AG20443 (cell line): ENCODE results near the gene AP3S2.
A peak's percentile ranks its signal among the peaks of the same experiment; 100 is the strongest.
"Not testable (repeated sequence)": the region's sequence is repeated elsewhere in the genome, so short reads cannot be mapped to it uniquely, and the experiment has no call there.

Experiments
- DNase-seq: peaks from one replicate; pipeline ENCODE4 v3.0.0; 2012; ENCODE audit warnings: low spot score, mixed read lengths

AP3S2 gene

GRCh38 chr15:89864958-89865739 is 28.6 kb downstream of the AP3S2 start:
- no peak for DNase-seq

GRCh38 chr15:89863918-89864317 is 29.9 kb downstream of the AP3S2 start:
- no peak for DNase-seq

GRCh38 chr15:89860891-89861290 is 32.9 kb downstream of the AP3S2 start:
- DNase-seq: no peak

- no peak for DNase-seq
Measured at GRCh38 chr15:89860431-89860830, 33.4 kb downstream of the AP3S2 start.

GRCh38 chr15:89858661-89859458 is 34.9 kb downstream of the AP3S2 start:
- DNase-seq: no peak

- no peak for DNase-seq
Measured at GRCh38 chr15:89857673-89858072, 36.1 kb downstream of the AP3S2 start.

GRCh38 chr15:89855948-89856347 is 37.8 kb downstream of the AP3S2 start:
- no peak for DNase-seq

- DNase-seq: not testable (repeated sequence)
Measured at GRCh38 chr15:89854863-89855262, 38.9 kb downstream of the AP3S2 start.

- no peak for DNase-seq
Measured at GRCh38 chr15:89852342-89852995, 41.3 kb downstream of the AP3S2 start.

GRCh38 chr15:89851673-89852341 is 42.0 kb downstream of the AP3S2 start:
- no peak for DNase-seq

GRCh38 chr15:89848970-89849292 is 44.9 kb downstream of the AP3S2 start:
- no peak for DNase-seq

GRCh38 chr15:89847101-89847500 is 46.7 kb downstream of the AP3S2 start:
- no peak for DNase-seq

- DNase-seq: peak; percentile 71
Measured at GRCh38 chr15:89845305-89845893, 48.4 kb downstream of the AP3S2 start.

GRCh38 chr15:89841962-89842361 is 51.8 kb downstream of the AP3S2 start:
- no peak for DNase-seq

- no peak for DNase-seq
Measured at GRCh38 chr15:89841306-89841705, 52.5 kb downstream of the AP3S2 start.

GRCh38 chr15:89839167-89839810 is 54.5 kb downstream of the AP3S2 start:
- no peak for DNase-seq

GRCh38 chr15:89837830-89838178 is 56.0 kb downstream of the AP3S2 start:
- DNase-seq: no peak

GRCh38 chr15:89837134-89837829 is 56.5 kb downstream of the AP3S2 start:
- peak; percentile 58 for DNase-seq

- DNase-seq: peak; percentile 87
Measured at GRCh38 chr15:89836267-89837133, 57.3 kb downstream of the AP3S2 start.

- no peak for DNase-seq
Measured at GRCh38 chr15:89835176-89835564, 58.6 kb downstream of the AP3S2 start.
